SK-N-SH (cell line): Measurements from ENCODE around the gene PRR19. TPM values are rescaled to one million over a fixed set of nuclear protein-coding genes. Genes with fewer than 3 reads are reported as not detected.

Source experiments
- CTCF ChIA-PET: fragments of 300-600, 350-600 bp; formaldehyde crosslinking; extraction: SDS; loops from one replicate; lab custom pipeline; 2021; lab: Yijun Ruan, JAX
- POLR2A ChIA-PET: fragments of 350-600 bp; sonication (Branson Sonifier 250); formaldehyde crosslinking; extraction: SDS; loops from one replicate; lab custom pipeline; 2020; ENCODE audit warnings: antibody characterized with exemption, inconsistent platforms; lab: Yijun Ruan, JAX
- DNase-seq: peaks from one replicate; pipeline ENCODE4 v3.0.0; 2012
- H2AFZ ChIP-seq: fragments of 200-600 bp; sonication (generic); 2 replicates; pipeline ENCODE4 v1.8.1; 2016; ENCODE audit warnings: antibody characterized with exemption, mild to moderate bottlenecking, low read depth
- H3F3A ChIP-seq: fragments of 200-600 bp; sonication (generic); replicated peaks from 2 replicates; pipeline ENCODE3; 2016; ENCODE audit warnings: antibody characterized with exemption, mild to moderate bottlenecking; ENCODE audit not compliant: insufficient read depth
- H3K27ac ChIP-seq, 2 experiments: fragments of 200-500 bp in 1 of 2; fragments of 200-600 bp in 1 of 2; sonication (Bioruptor generic) in 1 of 2; sonication (generic), shearing (Covaris generic) in 1 of 2; 2 replicates each; pipeline versions ENCODE4 v1.5.1 to v1.6.1; 2014 to 2016; ENCODE audit warnings: low read depth in 2 of 2, inconsistent platforms in 1 of 2, low read length in 1 of 2, mild to moderate bottlenecking in 1 of 2, mixed read lengths in 1 of 2
- H3K27me3 ChIP-seq: fragments of 200-600 bp; sonication (generic), shearing (Covaris generic); 2 replicates; pipeline ENCODE4 v1.6.1; 2016; ENCODE audit warnings: mixed run types; ENCODE audit not compliant: insufficient read depth
- H3K36me3 ChIP-seq, 2 experiments: fragments of 200-500 bp in 1 of 2; fragments of 200-600 bp in 1 of 2; sonication (Bioruptor generic) in 1 of 2; sonication (generic) in 1 of 2; replicated peaks in 1 of 2; 2 replicates each; pipeline versions ENCODE3 to v1.5.1; 2014 to 2016; ENCODE audit warnings: low read length in 1 of 2, mild to moderate bottlenecking in 1 of 2; ENCODE audit not compliant: insufficient read depth in 2 of 2, control insufficient read depth in 1 of 2
- H3K4me1 ChIP-seq, 2 experiments: fragments of 200-500 bp in 1 of 2; fragments of 200-600 bp in 1 of 2; sonication (Bioruptor generic) in 1 of 2; sonication (generic), shearing (Covaris generic) in 1 of 2; 2 replicates each; pipeline versions ENCODE4 v1.5.1 to v1.6.1; 2014 to 2016; ENCODE audit warnings: low read depth in 1 of 2, low read length in 1 of 2, mixed run types in 1 of 2; ENCODE audit not compliant: insufficient read depth in 2 of 2, control insufficient read depth in 1 of 2
- H3K4me2 ChIP-seq: fragments of 200-600 bp; sonication (generic), shearing (Covaris generic); 2 replicates; pipeline ENCODE4 v1.6.1; 2017; ENCODE audit warnings: mixed run types
- H3K4me3 ChIP-seq, 2 experiments: fragments of 200-500 bp in 1 of 2; fragments of 200-600 bp in 1 of 2; sonication (Bioruptor generic) in 1 of 2; sonication (generic), shearing (Covaris generic) in 1 of 2; 2 replicates each; pipeline versions ENCODE4 v1.5.1 to v1.8.1; 2014 to 2016; ENCODE audit warnings: low read depth in 2 of 2, inconsistent platforms in 1 of 2, low read length in 1 of 2, mild to moderate bottlenecking in 1 of 2, mixed read lengths in 1 of 2, moderate library complexity in 1 of 2
- H3K79me2 ChIP-seq: fragments of 200-600 bp; sonication (generic); 2 replicates; pipeline ENCODE4 v1.8.1; 2017; ENCODE audit warnings: mild to moderate bottlenecking; ENCODE audit not compliant: insufficient read depth
- H3K9ac ChIP-seq: fragments of 200-600 bp; sonication (generic); 2 replicates; pipeline ENCODE4 v1.6.1; 2017; ENCODE audit warnings: mixed run types
- H3K9me2 ChIP-seq: fragments of 200-600 bp; sonication (generic); 2 replicates; pipeline ENCODE4 v1.6.1; 2017; ENCODE audit warnings: mixed run types
- H3K9me3 ChIP-seq: fragments of 200-600 bp; sonication (generic); 2 replicates; pipeline ENCODE4 v1.6.1; 2017; ENCODE audit warnings: mixed run types, mild to moderate bottlenecking, moderate library complexity
- H4K20me1 ChIP-seq: fragments of 200-600 bp; sonication (generic); 2 replicates; pipeline ENCODE4 v1.6.1; 2017; ENCODE audit warnings: mild to moderate bottlenecking, mixed run types; ENCODE audit not compliant: insufficient read depth
- CHD2 ChIP-seq: fragments of 150-350 bp; IDR thresholded peaks from 2 replicates; pipeline ENCODE4 v1.6.1; 2018; ENCODE audit warnings: low read length; ENCODE audit not compliant: partially characterized antibody
- CTCF ChIP-seq: fragments of 200-600 bp; sonication (generic); IDR thresholded peaks from 2 replicates; pipeline ENCODE4 v1.6.1; 2017; ENCODE audit warnings: antibody characterized with exemption, mild to moderate bottlenecking, moderate library complexity
- EP300 ChIP-seq, 2 experiments: IDR thresholded peaks; 2 replicates each; pipeline versions ENCODE4 v1.4.0 to v1.6.1; 2012; ENCODE audit warnings: borderline replicate concordance in 1 of 2, low read depth in 1 of 2, low read length in 1 of 2
- FOSL2 ChIP-seq: IDR thresholded peaks from 2 replicates; pipeline ENCODE4 v1.4.0; 2012; ENCODE audit warnings: low read depth, mild to moderate bottlenecking, moderate library complexity, borderline replicate concordance
- FOXJ3 ChIP-seq: sonication (generic); formaldehyde crosslinking; IDR thresholded peaks from 2 replicates; pipeline ENCODE4 v1.5.1; 2020; ENCODE audit warnings: mild to moderate bottlenecking, missing genetic modification reagents
- FOXM1 ChIP-seq: IDR thresholded peaks from 2 replicates; pipeline ENCODE4 v1.4.0; 2012; ENCODE audit warnings: low read depth, mild to moderate bottlenecking
- GABPA ChIP-seq: IDR thresholded peaks from 2 replicates; pipeline ENCODE4 v1.4.0; 2012; ENCODE audit warnings: low read depth, mild to moderate bottlenecking
- GATA2 ChIP-seq: sonication (generic); formaldehyde crosslinking; IDR thresholded peaks from 2 replicates; pipeline ENCODE4 v1.5.0; 2020; ENCODE audit warnings: mild to moderate bottlenecking, missing genetic modification reagents
- MAX ChIP-seq: IDR thresholded peaks from 2 replicates; pipeline ENCODE4 v1.4.0; 2012; ENCODE audit warnings: low read depth
- MEF2A ChIP-seq: IDR thresholded peaks from 2 replicates; pipeline ENCODE4 v1.4.0; 2012; ENCODE audit warnings: low read depth, borderline replicate concordance
- NRF1 ChIP-seq: IDR thresholded peaks from 2 replicates; pipeline ENCODE4 v1.6.1; 2012; ENCODE audit warnings: low read depth, mild to moderate bottlenecking, low read length
- RAD21 ChIP-seq: IDR thresholded peaks from 2 replicates; pipeline ENCODE4 v1.6.1; 2012; ENCODE audit warnings: mild to moderate bottlenecking, low read length
- RFX5 ChIP-seq: IDR thresholded peaks from 2 replicates; pipeline ENCODE4 v1.6.1; 2012; ENCODE audit warnings: mild to moderate bottlenecking, improper control_type of control experiment, low read length
- RXRA ChIP-seq: IDR thresholded peaks from 2 replicates; pipeline ENCODE4 v1.4.0; 2012; ENCODE audit warnings: low read depth, mild to moderate bottlenecking, borderline replicate concordance
- SIN3A ChIP-seq: IDR thresholded peaks from 2 replicates; pipeline ENCODE4 v1.6.1; 2012; ENCODE audit warnings: low read depth, mild to moderate bottlenecking, low read length, moderate library complexity, borderline replicate concordance
- TAF1 ChIP-seq: IDR thresholded peaks from 2 replicates; pipeline ENCODE4 v1.6.1; 2012; ENCODE audit warnings: low read depth, mild to moderate bottlenecking, low read length, moderate library complexity, borderline replicate concordance
- TCF12 ChIP-seq: IDR thresholded peaks from 2 replicates; pipeline ENCODE4 v1.4.0; 2012
- TEAD4 ChIP-seq: IDR thresholded peaks from 2 replicates; pipeline ENCODE4 v1.4.0; 2012; ENCODE audit warnings: mild to moderate bottlenecking, borderline replicate concordance; ENCODE audit not compliant: insufficient read depth
- WGBS: methylation state at CpG from one replicate; pipeline ENCODE4 v1.1.6; 2017; ENCODE audit warnings: low lambda C conversion rate; 5-methylcytosine and 5-hydroxymethylcytosine counted together
- polyA plus RNA-seq, 3 experiments: library from polyadenylated mRNA; depleted of rRNA; stranded (reverse); fragments of >200 nt; gene quantifications; 2 replicates each; pipeline ENCODE4 v1.2.3, GENCODE V29; 2012
- TF ChIP-seq, protein P1 (sequence below): IDR thresholded peaks from 2 replicates; pipeline ENCODE4 v1.6.1; 2012; ENCODE audit warnings: mild to moderate bottlenecking, low read depth, low read length, moderate library complexity

PRR19 gene
- polyA plus RNA-seq, 1 of the 3 experiments (the other 2 are of a cell fraction), result 1.3 TPM

- H3K27me3 ChIP-seq, result no peaks in the 10 kb centered on the region
- WGBS, result 91% methylated on average over 5 of the region's 5 CpGs
- no peaks in the 10 kb centered on the region for H3F3A ChIP-seq
- H3K27ac ChIP-seq, result no peak overlapping the region
- no peak overlapping the region for H2AFZ ChIP-seq
- peaks cover 8 to 16% of the 10 kb centered on the region in 2 experiments; a peak in 1 of 4 replicates for H3K4me1 ChIP-seq
- ChIA-PET CTCF (interaction anchor here (0.6 to 1.2 kb wide), 5 partner anchors 22 to 74 kb away, joined by 3 read pairs; partner anchors contain the start of gene PAFAH1B3), POLR2A (no interaction called here)
- H3K9ac ChIP-seq, result no peak overlapping the region
- no peaks in the 10 kb centered on the region for H3K9me2 ChIP-seq
- H3K36me3 ChIP-seq, result no peaks in the 10 kb centered on the region
- TF ChIP-seq TAF1, result no peak
- TF ChIP-seq, protein P1, sequence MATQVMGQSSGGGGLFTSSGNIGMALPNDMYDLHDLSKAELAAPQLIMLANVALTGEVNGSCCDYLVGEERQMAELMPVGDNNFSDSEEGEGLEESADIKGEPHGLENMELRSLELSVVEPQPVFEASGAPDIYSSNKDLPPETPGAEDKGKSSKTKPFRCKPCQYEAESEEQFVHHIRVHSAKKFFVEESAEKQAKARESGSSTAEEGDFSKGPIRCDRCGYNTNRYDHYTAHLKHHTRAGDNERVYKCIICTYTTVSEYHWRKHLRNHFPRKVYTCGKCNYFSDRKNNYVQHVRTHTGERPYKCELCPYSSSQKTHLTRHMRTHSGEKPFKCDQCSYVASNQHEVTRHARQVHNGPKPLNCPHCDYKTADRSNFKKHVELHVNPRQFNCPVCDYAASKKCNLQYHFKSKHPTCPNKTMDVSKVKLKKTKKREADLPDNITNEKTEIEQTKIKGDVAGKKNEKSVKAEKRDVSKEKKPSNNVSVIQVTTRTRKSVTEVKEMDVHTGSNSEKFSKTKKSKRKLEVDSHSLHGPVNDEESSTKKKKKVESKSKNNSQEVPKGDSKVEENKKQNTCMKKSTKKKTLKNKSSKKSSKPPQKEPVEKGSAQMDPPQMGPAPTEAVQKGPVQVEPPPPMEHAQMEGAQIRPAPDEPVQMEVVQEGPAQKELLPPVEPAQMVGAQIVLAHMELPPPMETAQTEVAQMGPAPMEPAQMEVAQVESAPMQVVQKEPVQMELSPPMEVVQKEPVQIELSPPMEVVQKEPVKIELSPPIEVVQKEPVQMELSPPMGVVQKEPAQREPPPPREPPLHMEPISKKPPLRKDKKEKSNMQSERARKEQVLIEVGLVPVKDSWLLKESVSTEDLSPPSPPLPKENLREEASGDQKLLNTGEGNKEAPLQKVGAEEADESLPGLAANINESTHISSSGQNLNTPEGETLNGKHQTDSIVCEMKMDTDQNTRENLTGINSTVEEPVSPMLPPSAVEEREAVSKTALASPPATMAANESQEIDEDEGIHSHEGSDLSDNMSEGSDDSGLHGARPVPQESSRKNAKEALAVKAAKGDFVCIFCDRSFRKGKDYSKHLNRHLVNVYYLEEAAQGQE, result no peak
- no peak for TF ChIP-seq TCF12
- TF ChIP-seq SIN3A, result no peak
- no peak for TF ChIP-seq GATA2
- no peak for TF ChIP-seq MEF2A
- TF ChIP-seq RAD21, result no peak
- DNase-seq, result no peak
- H3K4me2 ChIP-seq, result peak overlapping the region; percentile 99
- H3K79me2 ChIP-seq, result peaks cover 39% of the 10 kb centered on the region
- no peaks in the 10 kb centered on the region for H3K9me3 ChIP-seq
- H4K20me1 ChIP-seq, result no peaks in the 10 kb centered on the region; the same call in 1 of the 2 replicates
- H3K4me3 ChIP-seq, result 0 out of 4 replicates have a peak overlapping the region, but pooled peaks of 1 of the 2 experiments have one; percentile 99
Measured at GRCh38 chr19:42327381-42327780, 25.4 kb downstream of the PRR19 start.

GRCh38 chr19:42328106-42328505, 26.2 kb downstream of the PRR19 start:
- no peak overlapping the region for H3K9ac ChIP-seq
- no peak overlapping the region for H3K27ac ChIP-seq
- no peak overlapping the region for H3K4me3 ChIP-seq
- H3K27me3 ChIP-seq, result no peaks in the 10 kb centered on the region
- POLR2A ChIA-PET, result no interaction called here
- no peak overlapping the region for H2AFZ ChIP-seq
- no peaks in the 10 kb centered on the region for H3F3A ChIP-seq
- H3K36me3 ChIP-seq, result no peaks in the 10 kb centered on the region
- DNase-seq, result no peak
- 82% methylated on average over 1 of the region's 1 CpG for WGBS
- no peaks in the 10 kb centered on the region for H3K9me3 ChIP-seq
- CTCF ChIA-PET, result interaction anchor here (0.6 to 1.1 kb wide), 5 partner anchors 21 to 76 kb away, joined by 3 read pairs; partner anchors contain the start of gene PAFAH1B3
- no peak overlapping the region for H3K4me2 ChIP-seq
- H4K20me1 ChIP-seq, result no peaks in the 10 kb centered on the region; the same call in 1 of the 2 replicates
- H3K79me2 ChIP-seq, result peaks cover 39% of the 10 kb centered on the region
- H3K4me1 ChIP-seq, result peaks cover 8 to 16% of the 10 kb centered on the region in 2 experiments; a peak in 1 of 4 replicates
- H3K9me2 ChIP-seq, result no peaks in the 10 kb centered on the region
- TF ChIP-seq CHD2 (no peak), CTCF (no peak), NRF1 (no peak), EP300 (IDR thresholded peaks at IDR 0.05; ENCODE audit: borderline replicate concordance in 1 of 2, low read depth in 1 of 2, low read length in 1 of 2) (no peak), TEAD4 (no peak), MAX (no peak), TCF12 (no peak), RAD21 (no peak), FOXM1 (no peak), GABPA (no peak), RFX5 (no peak), FOSL2 (no peak), FOXJ3 (CRISPR knock-in tag) (no peak), MEF2A (no peak), RXRA (no peak)
- TF ChIP-seq, protein P1, result no peak
